Measurements from ENCODE around the gene EXOSC6.
"Not testable (repeated sequence)": the region's sequence is repeated elsewhere in the genome, so short reads cannot be mapped to it uniquely, and the experiment has no call there.

EXOSC6 gene

GRCh38 chr16:70251629-70252354 is at the start of gene EXOSC6:
EXOSC6 (minus strand) TSS chr16:70251940; CDS start chr16:70251900, 40 bp downstream.
- DNase-seq = peak; percentile 95

GRCh38 chr16:70301121-70301520 is 49.4 kb upstream of the EXOSC6 start:
- no peak for DNase-seq

GRCh38 chr16:70298988-70299938 is 47.5 kb upstream of the EXOSC6 start, which contains the start of gene DDX19B:
DDX19B (plus strand) TSS chr16:70299186; CDS start chr16:70299298, 112 bp downstream.
- peak; percentile 84 for DNase-seq

- DNase-seq = no peak
Measured at GRCh38 chr16:70295634-70296033, 43.9 kb upstream of the EXOSC6 start.

- no peak for DNase-seq
Measured at GRCh38 chr16:70294385-70295025, 42.8 kb upstream of the EXOSC6 start.

- DNase-seq = not testable (repeated sequence)
Measured at GRCh38 chr16:70292148-70292547, 40.4 kb upstream of the EXOSC6 start.

- no peak for DNase-seq
Measured at GRCh38 chr16:70290949-70291519, 39.3 kb upstream of the EXOSC6 start.

- peak; percentile 96 for DNase-seq
Measured at GRCh38 chr16:70289229-70290094, 37.7 kb upstream of the EXOSC6 start, which contains the start of gene AARS1. AARS1 (minus strand) TSS chr16:70289506; CDS start chr16:70282763, 6,743 bp downstream.

GRCh38 chr16:70287304-70287971 is 35.7 kb upstream of the EXOSC6 start:
- not testable (repeated sequence) for DNase-seq

GRCh38 chr16:70276392-70276791 is 24.7 kb upstream of the EXOSC6 start:
- DNase-seq = no peak

- DNase-seq = no peak
Measured at GRCh38 chr16:70271696-70272095, 20.0 kb upstream of the EXOSC6 start.

GRCh38 chr16:70270176-70270575 is 18.4 kb upstream of the EXOSC6 start:
- no peak for DNase-seq

- no peak for DNase-seq
Measured at GRCh38 chr16:70269471-70269870, 17.7 kb upstream of the EXOSC6 start.

GRCh38 chr16:70267922-70268321 is 16.2 kb upstream of the EXOSC6 start:
- DNase-seq = not testable (repeated sequence)

- DNase-seq = no peak
Measured at GRCh38 chr16:70267516-70267915, 15.8 kb upstream of the EXOSC6 start.

- not testable (repeated sequence) for DNase-seq
Measured at GRCh38 chr16:70259903-70260302, 8.2 kb upstream of the EXOSC6 start.

GRCh38 chr16:70258946-70259345 is 7.2 kb upstream of the EXOSC6 start:
- peak; percentile 40 for DNase-seq

GRCh38 chr16:70258065-70258464 is 6.3 kb upstream of the EXOSC6 start:
- peak; percentile 44 for DNase-seq

- no peak for DNase-seq
Measured at GRCh38 chr16:70257391-70257790, 5.7 kb upstream of the EXOSC6 start.

- peak; percentile 46 for DNase-seq
Measured at GRCh38 chr16:70255574-70255973, 3.8 kb upstream of the EXOSC6 start.

GRCh38 chr16:70254965-70255286 is 3.2 kb upstream of the EXOSC6 start:
- peak; percentile 44 for DNase-seq

All from activated CD8-positive, alpha-beta memory T cell treated with anti-CD3 and anti-CD28 coated beads, Interleukin-2, amount 50 U/mL, for 48 hours (primary cell).